A204.1 (cell line): ENCODE data around the gene KRTAP5-4.
"Not testable (repeated sequence)": the region's sequence is repeated elsewhere in the genome, so short reads cannot be mapped to it uniquely, and the experiment has no call there.

Experiments used
- FAIRE-seq: peaks from 2 replicates; lab custom pipeline; 2012; peaks lifted over from hg19 to GRCh38; lab: Jason Lieb, UNC

The KRTAP5-4 gene

DNA sequence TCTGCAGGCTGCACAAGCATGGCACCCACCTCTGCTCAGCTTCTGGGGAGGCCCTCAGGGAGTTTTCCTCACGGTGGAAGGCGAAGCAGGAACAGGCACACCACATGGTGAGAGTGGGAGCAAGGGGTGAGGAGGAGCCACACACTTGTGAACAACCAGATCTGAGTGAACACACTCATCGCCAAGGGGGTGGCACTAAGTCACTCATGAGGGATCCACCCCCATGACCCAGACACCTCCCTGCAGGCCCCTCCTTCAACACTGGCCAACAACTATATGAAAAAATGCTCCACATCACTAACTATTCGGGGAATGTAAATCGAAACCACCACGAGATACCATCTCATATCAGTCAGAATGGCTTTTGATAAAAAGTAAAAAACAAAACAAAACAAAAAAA is 23.1 kb downstream of the KRTAP5-4 start:
- FAIRE-seq: no peak

DNA sequence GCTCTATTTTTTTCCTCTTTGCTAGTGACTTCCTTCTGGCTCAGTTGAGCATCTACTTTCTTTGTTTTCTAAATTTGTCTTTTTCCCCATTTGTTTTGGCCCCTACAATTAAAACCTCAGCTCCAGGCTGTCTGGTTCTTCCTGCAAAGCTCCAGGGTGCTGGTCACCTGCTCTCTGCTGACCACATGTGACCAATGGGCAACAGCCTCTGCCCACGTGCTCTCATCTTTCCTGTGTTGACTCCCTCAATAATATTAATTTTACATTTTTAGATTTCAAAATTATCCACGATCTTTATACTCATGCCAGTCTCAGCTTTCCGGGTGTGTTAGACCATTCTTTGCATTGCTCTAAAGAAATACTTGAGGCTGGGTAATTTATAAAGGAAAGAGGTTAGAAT is 23.5 kb downstream of the KRTAP5-4 start:
- FAIRE-seq: not testable (repeated sequence)

DNA sequence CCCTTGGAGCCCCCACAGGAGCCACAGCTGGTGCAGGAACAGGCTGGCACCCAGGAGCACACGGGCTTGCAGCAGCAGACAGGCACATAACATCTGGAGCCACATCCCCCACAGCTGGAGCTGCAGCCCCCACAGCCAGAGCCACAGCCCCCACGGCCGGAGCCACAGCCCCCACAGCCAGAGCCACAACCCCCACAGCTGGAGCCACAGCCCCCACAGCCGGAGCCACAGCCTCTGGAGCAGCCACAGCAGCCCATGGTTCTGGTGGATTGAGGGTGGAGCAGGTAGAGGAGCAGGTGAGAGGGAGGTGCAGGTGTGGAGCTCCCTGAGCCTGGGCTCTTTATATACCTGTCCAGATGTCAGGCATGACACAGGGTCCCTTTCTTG is 24.0 kb downstream of the KRTAP5-4 start, which contains the start of gene KRTAP5-2:
Gene KRTAP5-2, minus strand, starts transcription at position 301 of the 387 bp plus-strand sequence. Its CDS starts 44 bp downstream, at position 257.
- FAIRE-seq: no peak

DNA sequence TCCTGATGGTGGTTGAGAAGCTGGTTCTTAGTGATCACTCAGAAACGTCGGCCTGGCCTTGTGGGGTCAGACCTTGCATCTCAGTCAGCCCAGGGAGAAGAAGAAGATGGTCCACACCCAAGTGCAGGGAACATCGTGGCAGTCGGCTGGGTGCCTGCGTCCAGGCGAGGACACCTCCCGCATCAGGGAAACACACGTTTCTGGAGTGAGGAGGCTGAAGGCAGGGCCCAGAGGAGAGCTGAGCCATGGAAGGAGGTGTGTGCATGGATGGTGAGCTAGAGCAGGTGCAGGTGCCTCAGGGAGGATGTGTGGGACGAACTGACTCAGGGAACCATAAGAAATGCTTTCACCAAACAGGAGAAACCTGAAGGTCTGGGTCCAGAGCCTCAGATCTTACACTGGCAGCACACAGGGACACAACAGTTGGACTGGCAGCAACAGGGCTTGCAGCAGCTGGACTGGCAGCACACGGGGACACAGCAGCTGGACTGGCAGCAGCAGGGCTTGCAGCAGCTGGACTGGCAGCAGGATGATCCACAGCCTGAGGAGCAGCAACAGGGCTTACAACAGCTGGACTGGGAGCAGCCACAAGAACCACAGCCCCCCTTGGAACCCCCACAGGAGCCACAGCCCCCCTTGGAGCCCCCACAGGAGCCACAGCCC is 24.5 kb downstream of the KRTAP5-4 start:
- FAIRE-seq: no peak

DNA sequence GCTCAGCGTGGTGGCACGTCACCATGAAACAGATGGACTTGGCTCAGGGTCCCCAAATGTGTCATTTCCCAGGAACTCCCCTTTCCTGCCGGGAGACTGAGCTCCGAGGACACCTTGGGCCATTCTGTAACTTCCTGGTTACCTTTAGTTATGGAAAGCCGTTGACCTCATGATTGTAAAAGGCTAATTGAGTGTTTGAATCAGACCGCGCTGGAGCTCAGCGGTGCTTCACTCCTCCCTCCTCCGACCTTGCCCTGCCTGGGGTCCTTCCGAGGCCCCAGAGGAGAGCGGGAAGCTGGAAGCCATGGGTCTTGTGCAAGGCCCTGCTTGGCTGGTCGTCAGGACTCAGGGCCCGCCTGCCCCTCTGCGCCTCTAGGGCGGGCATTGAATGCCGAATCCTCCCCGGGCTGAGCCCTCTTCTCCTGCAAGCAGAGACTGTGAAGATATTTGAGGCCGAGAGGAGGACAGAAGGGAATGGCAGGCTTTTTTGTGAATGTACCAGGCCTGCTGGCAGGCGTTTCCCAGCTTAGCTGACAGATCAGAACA is 25.3 kb downstream of the KRTAP5-4 start:
- not testable (repeated sequence) for FAIRE-seq

DNA sequence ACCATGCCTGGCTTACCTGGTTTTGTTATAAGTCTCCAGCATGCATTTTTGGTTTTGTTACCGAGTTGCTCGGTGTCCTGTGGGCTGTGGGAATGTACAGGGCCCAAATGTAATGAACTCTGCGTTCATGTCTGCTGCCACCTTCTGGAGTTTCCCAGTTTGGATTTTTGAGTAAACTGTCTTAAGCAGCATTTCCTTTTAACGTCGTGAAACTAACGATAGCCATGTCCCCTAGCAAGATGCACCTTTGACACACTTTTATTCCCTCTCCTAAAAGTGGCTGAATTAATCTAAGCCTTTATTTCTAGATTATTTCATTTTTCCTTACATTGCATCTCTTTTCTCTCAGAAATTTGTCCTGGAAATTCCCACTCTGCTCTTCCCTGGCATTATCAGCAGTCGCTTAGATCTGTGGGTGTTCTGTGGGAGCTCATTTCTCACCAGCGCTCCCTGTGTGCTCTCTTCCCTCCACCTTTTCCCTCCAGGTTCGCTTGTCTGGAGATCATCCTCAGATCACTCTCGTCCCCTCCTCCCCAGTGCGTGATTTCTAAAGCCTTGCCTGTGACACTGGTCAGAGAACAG is 25.9 kb downstream of the KRTAP5-4 start:
- FAIRE-seq: peak; percentile 46

DNA sequence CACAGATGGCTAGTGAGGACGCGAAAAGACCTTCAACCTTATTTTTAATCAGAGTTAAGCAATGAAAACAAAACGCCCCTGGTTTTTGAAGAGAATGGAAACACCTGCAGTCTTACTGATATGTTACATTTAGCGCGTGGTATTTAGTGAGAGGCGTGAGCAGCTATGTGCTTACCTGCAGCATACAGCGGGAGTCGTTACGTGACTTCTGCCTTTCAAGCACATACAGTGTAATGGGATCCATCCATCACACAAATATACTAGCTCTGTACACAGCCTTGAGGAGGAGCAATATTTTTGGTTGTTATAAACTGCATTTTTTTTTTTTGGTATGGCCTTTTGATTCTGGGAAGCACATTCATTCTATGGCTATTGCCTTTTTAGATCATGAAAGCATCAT is 29.3 kb downstream of the KRTAP5-4 start:
- no peak for FAIRE-seq

DNA sequence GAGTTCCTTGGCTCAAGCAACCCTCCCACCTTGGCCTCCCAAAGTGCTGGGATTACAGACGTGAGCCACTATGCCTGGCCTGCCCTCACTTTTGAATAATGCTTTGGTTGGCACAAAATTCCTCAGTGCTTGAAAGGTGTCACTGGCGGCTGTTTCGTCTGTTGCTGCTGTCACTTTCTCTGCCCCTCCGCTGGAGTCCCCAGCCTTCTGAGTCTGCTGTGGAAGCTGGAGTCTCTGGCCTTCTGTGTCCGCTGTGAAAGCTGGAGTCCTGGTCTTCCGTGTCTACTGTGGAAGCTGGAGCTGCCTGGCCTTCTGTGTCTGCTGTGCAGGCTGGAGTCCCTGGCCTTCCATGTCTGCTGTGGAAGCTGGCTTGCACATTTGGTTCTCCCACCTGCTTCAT is 31.9 kb downstream of the KRTAP5-4 start:
- no peak for FAIRE-seq

DNA sequence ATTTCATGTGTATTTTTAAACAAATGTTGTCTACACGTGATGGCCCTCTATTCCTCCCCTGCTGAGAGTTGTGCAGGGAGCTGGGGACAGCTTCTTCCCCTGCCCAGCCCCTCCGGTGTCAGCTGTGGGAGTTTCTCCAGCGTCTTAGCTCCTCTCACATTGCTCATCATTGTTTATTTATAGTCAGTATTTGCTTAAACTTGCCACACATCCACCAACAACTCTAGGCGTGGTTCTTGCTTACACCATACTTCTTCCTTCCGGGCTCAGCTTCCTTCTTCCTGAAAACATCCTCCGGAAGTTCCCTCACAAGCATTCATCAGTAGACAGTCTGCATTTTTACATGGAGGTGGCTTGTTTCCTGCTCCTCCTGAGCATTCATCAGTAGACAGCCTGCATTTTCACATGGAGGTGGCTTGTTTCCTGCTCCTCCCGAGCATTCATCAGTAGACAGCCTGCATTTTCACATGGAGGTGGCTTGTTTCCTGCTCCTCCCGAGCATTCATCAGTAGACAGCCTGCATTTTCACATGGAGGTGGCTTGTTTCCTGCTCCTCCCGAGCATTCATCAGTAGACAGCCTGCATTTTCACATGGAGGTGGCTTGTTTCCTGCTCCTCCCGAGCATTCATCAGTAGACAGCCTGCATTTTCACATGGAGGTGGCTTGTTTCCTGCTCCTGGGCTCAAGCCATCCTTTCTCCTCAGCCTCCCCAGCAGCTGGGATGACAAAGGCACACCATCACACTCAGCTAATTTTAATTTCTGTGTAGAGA is 32.6 kb downstream of the KRTAP5-4 start:
- FAIRE-seq: not testable (repeated sequence)

DNA sequence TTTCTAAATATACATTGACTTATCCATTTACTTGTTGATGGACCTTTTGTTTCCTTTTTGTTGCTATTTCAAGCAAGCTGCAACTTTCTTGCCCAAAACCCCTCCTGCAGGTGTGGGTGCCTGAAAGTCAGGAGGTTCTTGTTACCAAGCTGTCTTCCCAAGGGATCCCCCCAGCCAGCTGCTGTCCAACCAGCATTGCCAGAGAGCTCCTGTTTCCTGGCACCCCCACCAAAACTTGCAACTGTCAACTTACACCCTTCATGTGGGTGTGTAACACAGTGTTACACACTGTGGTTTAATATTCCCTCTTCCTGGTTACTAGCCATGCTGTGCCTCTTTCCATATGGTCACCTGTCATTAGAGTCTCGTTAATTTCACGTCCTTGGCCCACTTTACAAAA is 35.2 kb downstream of the KRTAP5-4 start:
- FAIRE-seq: no peak

DNA sequence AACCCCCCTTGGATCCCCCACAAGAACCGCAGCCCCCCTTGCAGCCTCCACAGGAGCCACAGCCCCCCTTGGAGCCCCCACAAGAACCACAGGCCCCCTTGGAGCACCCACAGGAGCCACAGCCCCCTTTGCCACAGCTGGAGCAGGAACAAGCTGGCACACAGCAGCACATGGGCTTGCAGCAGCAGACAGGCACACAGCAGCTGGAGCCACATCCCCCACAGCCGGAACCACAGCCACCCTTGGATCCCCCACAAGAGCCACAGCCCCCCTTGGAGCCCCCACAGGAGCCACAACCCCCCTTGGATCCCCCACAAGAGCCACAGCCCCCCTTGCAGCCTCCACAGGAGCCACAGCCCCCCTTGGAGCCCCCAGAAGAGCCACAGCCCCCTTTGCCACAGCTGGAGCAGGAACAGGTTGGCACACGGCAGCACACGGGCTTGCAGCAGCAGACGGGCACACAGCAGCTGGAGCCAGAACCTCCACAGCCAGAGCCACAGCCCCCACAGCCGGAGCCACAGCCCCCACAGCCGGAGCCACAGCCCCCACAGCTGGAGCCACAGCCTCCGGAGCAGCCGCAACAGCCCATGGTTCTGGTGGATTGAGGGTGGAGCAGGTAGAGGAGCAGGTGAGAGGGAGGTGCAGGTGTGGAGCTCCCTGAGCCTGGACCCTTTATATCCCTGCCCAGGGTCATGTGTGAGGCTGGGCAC is 37.1 kb downstream of the KRTAP5-4 start, which contains the start of gene KRTAP5-1:
Gene KRTAP5-1, minus strand, starts transcription at position 623 of the 710 bp plus-strand sequence. Its CDS starts 34 bp downstream, at position 589.
- not testable (repeated sequence) for FAIRE-seq

DNA sequence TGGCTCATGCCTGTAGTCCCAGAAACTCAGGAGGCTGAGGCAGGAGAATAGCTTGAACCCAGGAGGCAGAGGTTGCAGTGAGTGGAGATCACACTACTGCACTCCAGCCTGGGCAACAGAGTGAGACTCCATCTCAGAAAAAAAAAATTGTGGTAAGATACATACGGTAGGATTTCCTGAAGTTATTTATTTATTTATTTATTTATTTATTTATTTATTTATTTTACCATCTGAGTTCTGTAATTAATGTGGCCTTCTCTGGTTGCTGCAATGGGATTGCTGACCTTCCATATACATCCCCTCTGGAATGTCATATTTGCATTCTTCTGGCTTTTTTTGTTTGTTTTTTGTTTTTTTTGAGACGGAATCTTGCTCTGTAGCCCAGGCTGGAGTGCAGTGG is 39.0 kb downstream of the KRTAP5-4 start:
- FAIRE-seq: not testable (repeated sequence)

DNA sequence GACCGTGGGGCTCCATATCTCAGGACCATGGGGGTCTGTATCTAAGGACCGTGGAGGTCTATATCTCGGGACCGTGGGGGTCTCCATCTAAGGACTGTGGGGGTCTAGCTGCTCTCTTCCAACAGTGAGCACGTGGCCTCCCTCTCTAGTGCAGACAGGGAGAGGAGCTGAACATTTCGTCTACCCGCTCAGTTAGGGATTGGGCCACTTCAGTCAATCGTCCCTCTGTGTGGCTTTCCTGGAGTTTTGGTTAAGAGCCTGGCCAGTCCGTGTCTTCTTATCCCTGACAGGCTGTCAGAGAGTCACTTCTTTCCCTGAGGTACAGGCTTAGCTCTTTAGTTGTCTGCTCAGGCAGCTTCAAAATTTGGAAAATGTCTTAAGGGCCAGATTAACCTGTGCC is 40.0 kb downstream of the KRTAP5-4 start:
- FAIRE-seq: no peak

DNA sequence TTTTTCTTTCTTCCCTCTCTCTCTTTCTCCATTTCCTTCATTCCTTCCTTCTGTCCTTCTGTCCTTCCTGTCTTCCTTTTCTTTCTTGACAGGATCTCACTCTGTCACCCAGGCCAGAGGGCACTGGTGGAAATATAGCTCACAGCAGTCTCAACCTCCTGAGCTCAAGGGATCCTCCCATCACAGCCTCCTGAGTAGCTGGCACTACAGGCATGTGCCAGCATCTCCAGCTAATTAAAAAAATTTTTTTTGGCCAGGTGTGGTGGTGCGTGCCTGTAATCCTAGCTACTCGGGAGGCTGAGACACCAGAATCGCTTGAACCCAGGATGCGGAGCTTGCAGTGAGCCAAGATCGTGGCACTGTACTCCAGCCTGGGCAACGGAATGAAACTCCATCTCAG is 45.1 kb downstream of the KRTAP5-4 start:
- FAIRE-seq: no peak

DNA sequence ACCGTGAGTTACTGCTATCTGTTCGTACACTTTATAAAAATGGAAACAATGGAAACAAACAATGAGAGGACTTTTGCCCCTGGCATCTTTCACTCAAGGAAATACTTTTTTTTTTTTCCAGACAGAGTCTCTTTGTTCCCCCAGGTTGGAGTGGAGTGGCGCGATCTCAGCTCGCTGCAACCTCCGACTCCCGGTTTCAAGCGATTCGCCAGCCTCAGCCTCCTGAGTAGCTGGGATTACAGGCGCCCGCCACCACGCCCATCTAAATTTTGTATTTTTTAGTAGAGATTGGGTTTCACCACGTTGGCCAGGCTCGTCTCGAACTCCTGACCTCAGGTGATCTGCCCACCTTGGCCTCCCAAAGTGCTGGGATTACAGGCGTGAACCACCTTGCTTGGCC is 46.2 kb downstream of the KRTAP5-4 start:
- FAIRE-seq: not testable (repeated sequence)

DNA sequence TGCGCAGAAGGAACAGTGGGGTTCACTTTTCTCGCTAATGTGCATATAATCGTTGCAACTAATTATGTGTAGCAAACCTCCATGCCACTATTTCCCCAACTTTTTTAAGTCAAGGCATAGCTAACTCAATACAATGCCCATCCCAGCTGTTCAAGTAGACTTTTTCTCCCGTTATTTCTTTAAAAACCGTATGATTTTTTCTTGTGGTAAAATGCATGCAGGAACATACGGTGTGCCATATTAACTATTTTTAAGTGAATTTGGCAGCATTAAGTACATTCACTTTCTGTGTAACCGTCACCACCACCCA is 47.0 kb downstream of the KRTAP5-4 start:
- no peak for FAIRE-seq

DNA sequence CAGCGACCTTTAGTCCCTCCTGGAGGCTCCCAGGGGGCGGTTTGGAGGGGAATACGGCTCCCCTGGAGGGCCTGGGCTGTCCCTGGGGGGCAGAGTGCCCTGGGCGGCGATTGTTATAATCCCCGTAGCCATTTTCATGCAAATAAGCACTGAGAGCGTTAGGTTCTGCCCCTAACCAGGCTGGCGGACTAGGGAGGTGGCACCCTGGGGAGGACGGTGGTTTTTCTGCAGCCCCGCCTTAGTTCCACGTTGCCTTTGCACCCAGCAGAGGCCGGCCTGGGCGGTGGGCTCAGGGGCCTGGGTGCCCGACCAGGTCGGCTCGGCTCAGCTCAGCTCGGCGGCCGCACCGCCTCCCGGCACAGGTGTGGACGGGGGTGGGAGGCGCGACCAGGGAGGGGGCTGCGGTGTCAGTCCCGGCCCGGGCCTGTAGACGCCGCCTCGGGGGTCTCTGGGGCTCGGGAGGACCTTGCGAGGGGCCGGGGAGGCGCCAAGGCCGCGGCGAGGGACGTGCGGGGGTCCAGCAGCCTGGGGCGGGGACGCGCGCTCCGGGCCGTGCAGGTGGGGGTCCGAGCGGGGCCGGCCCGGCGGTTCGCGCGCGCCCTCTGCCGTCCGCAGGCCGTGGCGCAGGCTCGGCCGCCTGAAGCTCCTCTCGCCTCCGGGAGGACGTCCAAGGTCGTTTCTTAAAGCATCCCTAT is 47.6 kb downstream of the KRTAP5-4 start:
- FAIRE-seq: no peak

DNA sequence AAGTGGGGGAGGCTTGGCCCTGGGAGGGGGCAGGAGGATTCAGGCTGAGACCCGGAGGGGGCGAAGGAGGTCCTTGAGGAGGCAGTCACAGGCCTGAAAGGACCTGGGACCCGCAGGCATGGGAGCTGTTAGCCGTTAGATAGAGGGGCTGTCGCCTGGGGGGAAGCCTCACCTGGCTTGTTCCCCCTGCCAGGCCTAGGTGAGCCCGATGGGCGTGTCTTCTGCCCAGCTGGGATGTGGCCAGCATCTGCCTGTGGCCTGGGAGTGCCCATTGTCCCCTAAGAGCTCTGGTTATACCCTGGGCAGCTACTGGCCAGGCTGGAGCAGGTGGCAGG is 48.1 kb downstream of the KRTAP5-4 start:
- no peak for FAIRE-seq

DNA sequence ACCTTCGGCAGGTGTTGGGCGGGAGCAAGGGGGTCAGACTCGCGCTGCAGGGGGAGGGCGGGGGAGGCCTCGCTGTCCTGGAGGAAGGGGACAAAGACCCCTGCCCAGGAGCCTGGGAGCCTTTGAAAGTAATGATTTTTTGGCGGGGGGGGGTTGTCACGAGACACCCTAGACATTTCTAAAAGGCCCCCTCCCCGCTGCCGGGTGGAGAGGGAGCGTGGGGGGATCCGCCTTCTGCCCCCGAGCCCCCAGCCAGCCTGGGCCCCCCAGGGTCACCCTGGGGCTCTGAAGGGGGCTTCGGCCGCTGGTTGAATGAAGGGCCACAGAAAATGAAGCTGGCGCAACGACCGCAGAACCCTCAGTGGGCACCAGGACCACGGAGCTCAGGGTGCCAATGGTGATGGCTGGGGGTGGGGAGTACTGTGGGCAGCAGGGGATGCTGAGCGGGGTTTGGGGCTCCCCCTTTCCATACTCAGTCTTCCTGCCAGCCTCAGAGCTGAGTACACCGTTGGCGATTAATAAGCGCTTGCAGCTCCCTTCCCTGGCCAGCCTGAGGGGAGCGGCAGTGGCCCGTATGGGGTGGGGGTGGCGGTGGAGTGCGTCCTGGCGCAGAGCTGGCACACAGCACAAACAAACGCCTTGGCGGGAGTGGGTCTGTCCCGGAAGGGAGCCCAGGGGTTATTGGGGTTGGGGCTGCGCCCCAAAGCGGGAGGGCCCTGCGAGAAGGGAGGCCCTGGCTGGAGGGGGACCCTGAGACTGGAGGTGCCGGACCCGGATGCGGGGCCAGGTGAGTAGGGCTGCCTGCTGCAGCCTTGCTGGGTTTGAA is 48.6 kb downstream of the KRTAP5-4 start:
- FAIRE-seq: no peak

DNA sequence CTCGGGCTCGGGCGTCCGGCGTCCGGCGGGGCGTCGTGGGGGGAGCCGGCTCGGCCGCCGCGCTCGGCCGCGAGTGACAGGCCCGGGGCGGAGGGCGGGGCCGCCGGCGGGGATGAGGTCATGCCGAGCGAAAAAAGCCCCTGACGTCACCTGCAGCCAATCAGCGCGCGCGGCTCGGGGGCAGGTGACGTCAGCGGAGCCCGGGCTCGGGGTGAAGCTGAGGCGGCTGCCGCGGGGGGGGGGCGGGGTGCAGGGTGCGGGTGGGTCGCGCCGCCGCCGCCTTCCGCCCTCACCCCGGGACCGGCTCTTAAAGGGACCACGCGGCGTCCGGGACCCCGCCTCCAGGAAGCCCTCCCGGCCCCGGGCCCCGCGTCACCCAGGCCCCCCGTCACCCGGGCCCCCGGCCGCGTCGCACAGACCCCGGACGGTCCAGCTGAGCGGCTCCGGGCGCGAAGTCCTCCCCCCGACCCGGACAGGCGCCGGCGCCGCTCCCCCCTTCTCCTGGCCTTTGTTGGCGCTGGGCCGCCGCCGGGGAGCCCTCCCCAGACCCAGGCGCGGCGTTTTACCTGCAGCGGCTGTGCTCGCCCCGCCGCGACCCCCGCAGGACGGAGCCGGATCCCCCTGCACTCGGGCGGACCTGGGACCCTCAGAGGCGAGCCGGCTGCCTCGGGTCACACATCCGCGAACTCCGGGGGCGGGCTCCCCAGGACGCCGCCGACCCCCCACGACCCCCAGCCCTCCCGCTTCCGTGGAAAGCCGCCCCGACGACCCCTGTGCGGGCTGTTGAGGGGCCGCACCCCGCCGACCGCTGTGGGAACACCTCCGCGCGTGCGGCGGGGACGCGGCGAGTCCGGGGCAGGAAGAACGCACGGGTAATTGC is 49.5 kb downstream of the KRTAP5-4 start, which contains the start of gene DUSP8:
Gene DUSP8, minus strand, starts transcription at position 75 of the 880 bp plus-strand sequence. CDS start 6,445 bp downstream, outside the sequence.
- no peak for FAIRE-seq
